HL-60/S4 treated with phorbol 12-myristate 13-acetate at 8.2 ng/mL for 4 days and 3 days (cell line): ENCODE results near the gene KTN1.

Source experiments
- in situ Hi-C: fragments of 300-500 bp; cut with MboI; formaldehyde crosslinking; loops from 2 replicates; pipeline ENCODE4 v1.15.0; 2022; ENCODE audit warnings: low sequenced_read_pairs

The KTN1 gene, protein sequence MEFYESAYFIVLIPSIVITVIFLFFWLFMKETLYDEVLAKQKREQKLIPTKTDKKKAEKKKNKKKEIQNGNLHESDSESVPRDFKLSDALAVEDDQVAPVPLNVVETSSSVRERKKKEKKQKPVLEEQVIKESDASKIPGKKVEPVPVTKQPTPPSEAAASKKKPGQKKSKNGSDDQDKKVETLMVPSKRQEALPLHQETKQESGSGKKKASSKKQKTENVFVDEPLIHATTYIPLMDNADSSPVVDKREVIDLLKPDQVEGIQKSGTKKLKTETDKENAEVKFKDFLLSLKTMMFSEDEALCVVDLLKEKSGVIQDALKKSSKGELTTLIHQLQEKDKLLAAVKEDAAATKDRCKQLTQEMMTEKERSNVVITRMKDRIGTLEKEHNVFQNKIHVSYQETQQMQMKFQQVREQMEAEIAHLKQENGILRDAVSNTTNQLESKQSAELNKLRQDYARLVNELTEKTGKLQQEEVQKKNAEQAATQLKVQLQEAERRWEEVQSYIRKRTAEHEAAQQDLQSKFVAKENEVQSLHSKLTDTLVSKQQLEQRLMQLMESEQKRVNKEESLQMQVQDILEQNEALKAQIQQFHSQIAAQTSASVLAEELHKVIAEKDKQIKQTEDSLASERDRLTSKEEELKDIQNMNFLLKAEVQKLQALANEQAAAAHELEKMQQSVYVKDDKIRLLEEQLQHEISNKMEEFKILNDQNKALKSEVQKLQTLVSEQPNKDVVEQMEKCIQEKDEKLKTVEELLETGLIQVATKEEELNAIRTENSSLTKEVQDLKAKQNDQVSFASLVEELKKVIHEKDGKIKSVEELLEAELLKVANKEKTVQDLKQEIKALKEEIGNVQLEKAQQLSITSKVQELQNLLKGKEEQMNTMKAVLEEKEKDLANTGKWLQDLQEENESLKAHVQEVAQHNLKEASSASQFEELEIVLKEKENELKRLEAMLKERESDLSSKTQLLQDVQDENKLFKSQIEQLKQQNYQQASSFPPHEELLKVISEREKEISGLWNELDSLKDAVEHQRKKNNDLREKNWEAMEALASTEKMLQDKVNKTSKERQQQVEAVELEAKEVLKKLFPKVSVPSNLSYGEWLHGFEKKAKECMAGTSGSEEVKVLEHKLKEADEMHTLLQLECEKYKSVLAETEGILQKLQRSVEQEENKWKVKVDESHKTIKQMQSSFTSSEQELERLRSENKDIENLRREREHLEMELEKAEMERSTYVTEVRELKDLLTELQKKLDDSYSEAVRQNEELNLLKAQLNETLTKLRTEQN (N-terminal part only)

DNA sequence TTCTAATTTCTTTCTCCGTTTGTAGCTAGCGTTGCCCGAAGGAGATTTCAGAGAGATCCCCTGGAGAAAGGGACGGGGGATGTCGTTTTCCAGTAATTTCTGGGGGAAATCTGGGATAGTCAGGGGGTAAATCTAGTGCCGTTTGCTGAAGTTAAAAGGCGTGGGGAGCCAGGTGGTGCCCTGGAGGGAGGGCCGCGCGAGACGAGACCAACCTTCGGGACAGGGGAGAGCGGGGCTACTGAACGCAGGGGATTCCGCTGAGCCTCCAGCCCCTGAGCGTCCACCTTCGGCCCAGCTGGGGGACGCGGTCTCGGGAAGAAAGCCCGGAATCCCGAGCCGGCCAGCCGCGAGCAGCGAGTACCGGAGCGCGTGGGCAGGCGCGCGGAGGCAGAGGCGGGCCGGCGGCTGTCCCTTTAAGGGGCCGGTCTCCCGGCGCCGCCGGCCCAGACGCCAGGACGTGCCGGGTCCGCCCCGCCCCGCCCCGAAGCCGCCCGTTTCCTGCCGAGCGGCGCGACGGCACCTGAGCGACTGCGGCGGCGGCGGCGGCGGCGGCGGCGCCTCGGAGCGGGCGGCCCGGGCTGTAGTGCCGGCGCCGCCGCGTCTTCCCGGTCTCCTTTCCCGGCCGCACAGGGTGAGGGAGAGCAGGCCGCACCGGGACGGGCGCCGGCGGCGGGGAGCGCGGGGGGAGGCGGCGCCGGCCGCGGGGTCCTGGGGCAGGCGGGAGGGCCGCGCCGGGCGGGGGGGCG is at the start of gene KTN1:
Gene KTN1 (plus strand): TSS at position 484 of the 746 bp plus-strand sequence. CDS start 31,842 bp downstream, outside the sequence.
- in situ Hi-C loops: no loop called here

DNA sequence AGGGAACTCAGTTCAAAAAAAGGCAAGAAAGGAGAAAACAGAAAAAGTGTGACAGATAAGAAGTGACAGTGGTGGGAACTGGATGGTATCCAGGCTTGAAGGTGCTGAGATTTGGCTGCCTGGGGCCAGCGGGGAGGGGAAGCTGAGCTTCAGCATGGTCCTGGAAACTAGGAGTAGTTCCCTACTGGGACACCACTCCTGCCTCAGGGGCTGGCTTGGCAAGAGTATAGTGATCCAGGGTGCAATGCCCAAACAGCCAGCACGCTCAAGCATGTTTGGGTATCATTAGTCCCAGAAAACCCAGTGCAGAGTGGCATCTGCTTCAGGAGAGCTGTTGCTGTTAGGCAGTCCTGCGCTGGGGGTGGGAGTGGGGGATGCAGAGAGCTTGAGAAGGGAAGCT is 49.5 kb upstream of the KTN1 start:
- in situ Hi-C loops: no loop called here

DNA sequence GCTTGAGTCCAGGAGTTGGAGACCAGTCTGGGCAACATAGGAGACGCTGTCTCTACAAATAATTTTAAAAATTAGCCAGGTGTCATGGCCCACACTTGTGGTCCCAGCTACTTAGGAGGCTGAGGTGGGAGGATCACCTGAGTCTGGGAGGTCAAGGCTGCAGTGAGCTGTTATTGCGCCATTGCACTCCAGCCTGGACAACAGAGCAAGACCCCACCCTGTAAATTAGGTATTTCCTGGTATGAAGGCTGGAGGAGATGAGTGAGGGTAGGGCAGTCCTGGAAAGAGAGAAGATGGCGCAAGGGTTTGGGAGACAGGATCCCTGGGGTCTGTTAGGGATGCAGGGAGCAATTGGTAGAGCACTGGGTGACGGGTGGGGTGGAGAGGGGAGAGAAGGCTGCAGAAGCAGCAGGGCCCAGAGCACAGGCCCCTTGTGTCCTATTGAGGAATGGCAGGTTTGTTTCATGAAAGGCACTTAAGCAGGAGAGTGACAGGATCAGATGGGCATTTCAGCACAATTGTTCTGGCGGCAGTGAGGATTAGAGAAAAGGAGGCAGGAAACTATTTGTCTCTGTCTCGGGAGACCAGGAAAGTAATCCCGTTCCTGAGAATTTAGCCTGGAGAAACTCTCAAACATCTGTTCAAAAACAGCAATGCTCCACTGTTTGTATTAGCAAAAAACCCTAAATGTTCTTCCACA is 47.2 kb upstream of the KTN1 start:
- in situ Hi-C loops: no loop called here

DNA sequence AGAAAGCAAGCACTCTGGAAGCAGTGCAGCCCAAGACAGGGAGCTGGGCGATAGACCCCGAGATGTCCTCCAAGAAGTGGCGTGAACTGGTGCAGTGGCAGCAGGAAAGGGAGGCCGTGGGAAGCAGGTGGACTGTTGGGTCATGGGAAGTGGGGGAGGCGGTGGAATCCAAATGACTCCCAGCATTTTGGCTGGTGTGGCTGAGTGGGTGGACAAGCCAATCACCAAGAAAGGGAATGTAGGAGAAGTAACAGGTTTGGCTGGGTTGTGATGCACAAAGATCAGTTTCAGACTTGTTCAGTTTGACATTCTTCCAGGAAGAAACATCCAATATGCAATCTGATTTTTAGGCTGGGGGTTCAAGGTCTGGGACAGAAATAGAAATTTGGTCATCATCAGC is 46.0 kb upstream of the KTN1 start:
- in situ Hi-C loops: no loop called here

DNA sequence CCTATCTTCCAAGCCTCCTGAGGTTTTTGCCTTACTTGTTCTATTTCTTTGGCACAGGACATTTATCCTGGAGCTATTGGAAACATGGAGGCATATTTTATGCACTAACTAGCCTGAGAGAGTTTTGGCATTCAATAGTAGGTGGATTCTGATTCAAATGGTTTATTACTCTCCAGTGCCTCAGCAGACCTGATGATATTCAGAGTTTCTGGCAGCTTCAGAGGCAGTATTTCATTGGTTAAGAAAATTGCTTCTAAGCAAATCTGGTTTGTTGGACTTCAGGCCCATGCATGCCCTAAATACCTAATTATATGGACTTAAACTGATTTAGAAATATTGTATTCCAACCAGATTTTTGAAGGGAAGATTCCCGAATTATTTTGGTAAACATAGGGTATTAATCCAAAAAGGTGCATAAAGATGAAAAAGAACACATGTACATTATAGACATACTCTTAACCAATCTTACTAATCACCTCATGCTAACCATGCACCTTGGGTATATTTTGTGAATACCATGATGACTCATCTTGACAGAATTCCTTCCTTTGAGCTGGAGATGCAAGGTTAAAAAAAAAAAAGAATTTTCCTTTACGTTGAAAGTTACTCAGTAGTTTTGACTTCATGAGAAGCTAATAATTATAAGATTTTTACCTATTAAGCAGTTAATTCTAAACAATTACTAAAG is 44.3 kb upstream of the KTN1 start:
- in situ Hi-C loops: no loop called here

DNA sequence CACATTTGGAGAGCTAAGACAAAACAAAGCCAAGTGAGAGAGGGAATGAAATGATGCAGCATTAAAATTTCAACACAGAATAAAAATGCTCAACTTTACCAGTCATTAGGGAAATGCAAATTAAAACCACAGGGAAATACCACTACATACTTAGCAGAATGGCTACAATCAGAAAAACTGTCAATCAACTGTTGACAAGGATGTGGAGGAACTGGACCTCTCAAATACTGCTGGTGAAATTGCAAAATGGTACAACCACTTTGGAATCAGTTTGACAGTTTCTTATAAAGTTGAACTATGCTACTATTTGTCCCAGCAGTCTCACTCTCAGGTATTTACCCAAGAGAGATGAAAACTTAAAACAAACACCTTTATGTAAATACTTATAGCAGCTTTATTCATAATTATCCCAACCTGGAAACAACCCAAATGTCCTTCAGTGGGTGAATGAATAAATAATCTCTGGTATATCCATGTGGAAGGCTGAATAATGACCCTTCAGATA is 43.8 kb upstream of the KTN1 start:
- in situ Hi-C loops: no loop called here

DNA sequence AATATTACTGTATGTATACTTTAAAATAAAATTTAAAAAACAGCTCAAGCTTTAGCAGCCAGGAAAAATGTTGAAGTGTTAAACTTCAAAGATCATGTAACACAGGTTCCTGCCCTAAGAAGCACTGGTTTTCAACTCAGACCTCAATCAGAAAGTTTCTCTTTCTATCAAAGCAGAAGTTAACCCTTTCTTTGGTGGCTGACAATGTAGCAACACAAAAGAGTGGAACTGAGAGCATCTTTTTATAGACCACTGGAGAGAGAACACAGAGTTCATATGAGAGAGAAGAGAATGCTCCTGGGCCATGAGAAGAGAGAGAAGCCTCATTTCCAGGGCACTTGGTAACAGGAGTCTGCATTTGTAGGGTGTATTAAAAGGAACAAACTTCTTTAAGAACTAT is 42.2 kb upstream of the KTN1 start:
- in situ Hi-C loops: no loop called here

DNA sequence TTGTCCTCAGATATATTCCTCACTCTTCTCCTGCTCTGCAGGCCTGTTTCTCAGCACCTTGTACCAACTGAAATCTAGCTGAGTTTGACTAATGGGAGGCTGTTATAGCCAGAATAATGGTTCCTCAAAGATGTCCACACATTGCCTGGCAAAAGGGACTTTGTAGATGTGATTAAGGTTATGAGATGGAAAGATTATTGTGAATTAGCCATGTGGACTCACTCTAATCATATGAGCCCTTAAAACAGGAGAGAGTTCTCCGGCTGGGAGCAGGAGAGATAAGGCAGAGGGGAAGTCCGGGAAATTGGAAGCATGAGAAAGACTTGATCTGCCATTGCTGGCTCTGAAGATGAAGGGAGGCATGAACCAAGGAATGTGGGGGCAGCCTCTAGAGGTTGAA is 40.0 kb upstream of the KTN1 start:
- in situ Hi-C loops: no loop called here

DNA sequence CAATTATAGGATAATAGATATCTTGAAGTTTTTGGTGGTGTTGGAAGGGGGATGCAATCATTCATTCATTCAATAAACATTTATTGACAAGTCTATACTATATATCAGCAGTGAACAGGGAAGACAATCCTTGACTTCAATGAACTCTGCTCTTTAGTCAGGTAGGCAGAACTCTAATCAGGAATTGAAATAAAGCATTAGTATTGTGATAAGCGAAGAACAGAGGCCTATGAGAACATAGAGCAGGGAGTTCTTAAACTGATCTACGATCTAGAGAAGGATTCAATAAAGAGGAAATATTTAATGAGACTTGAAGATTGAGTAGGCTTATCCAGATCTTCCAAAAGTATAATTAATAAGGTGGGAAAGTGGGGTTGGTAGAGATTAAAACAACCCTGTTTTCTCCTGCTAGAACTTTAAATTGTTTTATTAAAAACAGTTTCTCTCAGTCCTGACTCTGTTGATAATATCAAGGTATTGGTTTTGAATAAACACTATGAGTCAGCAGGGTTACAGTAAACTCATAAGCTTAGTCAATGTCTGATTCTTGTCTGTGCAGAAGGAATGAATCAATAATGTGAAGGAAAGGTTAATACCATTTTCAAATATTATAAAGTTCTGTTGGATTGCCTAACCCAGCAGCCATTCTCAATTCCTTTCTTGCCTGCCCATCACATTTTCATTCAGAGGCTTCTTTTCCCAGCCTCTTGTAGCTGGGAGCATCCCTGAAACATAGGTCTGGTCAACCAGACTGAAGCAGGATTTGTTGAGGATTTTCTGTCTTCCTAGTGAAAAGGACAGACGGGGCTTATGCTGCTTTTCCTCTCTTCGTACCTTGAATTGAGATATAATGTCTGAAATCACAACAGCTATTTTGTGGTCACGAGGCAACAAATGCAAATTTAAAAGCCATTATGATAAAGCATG is 38.9 kb upstream of the KTN1 start:
- in situ Hi-C loops: no loop called here

DNA sequence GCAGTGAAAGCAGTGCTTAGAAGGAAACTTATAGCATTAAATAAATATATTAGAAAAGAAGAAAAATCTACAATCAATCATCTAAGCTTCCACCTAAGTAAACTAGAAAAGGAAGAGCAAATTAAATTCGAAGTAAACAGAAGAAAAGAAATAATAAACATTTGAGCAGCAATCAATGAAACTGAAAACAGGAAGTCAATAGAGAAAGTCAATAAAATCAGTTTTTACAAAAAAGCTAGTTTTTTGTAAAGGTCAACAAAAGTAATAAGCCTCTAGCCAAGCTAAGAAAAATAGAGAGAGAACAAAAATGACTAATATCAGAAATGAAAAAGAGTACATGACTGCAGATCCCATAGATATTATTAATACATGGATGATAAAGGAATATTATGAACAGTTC is 34.2 kb upstream of the KTN1 start:
- in situ Hi-C loops: no loop called here

DNA sequence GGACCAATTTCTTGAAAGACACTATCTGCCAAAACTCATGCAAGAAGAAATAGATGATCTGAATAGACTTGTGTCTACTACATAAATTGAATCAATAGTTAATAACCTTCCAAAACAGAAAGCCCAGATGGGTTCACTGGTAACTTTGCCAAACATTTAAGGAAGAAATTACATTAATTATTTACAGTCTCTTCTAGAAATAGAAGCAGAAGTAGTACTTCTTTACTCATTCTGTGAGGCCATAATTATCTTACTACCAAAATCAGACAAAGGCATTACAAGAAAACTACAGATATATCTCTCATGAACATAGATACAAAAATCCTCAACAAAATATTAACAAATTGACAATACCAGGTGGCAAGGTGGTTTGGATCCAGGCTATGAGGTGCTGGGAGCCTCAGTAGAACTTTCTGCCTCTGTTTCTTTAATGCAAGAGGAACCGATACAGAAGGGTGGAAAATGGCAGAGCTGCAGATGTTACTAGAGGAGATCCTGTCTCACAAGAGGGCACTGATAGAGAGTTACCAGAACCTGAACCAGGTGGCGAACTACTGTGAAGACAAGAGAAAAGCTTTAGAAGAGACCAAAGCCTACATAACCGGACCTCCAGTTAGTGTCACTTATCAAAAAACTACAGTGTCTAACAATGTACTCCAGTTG is 33.7 kb upstream of the KTN1 start:
- in situ Hi-C loops: no loop called here

DNA sequence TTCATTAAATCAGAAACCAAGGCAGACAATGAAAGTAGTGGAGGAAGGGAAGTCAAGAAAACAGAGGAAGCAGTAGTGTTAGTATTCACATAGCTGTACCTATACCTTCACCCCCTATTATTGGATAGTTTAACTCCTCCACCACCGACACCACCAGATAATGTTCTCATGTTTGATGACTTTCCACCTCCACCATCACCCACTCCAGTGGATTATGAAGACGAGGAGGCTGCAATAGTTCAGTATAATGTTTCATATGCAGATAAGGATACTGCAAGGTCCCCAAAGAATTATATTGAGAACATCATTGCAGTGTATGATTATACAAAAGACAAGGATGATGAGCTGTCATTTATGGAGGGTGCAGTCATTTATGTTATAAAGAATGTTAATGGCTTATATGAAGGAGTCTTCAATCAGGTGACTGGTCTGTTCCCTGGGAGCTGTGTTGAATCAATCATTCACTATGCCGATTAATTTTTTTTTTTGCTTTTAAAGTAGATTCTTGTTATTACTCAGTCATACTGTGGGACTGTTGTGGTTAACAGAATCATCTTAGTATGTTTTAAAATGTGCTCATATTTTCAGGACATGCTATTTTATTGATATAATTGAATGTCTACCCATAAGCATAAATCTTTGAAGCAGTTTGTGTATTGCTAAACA is 32.2 kb upstream of the KTN1 start:
- in situ Hi-C loops: no loop called here

DNA sequence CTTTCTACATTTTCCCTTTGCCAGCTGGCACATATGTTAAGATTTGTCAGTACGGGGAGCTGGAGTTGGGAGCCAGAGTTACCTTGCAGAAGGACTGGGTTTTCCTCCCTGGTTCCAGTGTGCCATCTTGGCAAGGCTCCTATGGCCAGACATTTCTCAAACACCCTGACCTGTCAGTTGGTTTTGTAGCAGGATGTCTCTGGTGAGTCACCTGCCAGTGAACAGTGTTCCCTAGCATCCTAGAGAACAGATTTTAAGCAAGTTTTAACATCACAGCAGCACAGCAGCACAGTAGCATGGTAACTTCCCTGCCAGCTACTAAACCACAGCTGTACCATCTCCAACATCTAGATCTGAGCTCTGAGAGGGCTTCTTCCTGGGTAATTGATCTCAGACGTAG is 26.2 kb upstream of the KTN1 start:
- in situ Hi-C loops: no loop called here

DNA sequence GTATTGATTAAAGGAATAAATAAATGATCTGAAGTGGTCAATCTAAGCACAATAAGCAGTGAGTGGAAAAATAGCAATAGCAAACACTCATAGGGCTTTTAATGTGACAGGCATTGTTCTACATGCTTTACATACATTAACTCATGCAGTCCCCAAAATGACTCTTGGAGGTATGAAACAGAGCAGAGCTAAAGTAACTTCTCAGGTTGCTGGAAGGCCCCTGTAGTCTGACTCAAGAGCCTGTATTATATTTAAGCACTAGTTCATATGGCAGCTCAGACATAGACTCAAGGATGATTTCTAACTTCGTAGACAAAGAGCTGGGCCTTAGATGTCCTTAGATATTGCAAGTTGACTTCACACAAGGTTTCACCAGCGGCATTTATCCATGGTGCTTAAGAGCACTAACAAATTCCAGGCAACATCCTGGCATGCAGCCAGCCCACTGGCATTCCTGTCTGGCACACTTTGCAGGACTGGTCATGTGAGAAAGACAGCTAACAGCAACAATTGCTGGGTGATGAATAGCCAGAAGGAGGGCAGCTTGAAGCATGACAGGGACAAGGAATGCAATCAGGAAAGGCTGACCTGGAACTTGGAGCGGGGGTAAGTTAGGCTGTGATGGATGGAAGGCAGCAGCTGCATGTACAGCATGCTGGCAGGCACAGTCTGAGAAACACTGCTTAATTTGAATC is 22.9 kb upstream of the KTN1 start:
- in situ Hi-C loops: no loop called here

DNA sequence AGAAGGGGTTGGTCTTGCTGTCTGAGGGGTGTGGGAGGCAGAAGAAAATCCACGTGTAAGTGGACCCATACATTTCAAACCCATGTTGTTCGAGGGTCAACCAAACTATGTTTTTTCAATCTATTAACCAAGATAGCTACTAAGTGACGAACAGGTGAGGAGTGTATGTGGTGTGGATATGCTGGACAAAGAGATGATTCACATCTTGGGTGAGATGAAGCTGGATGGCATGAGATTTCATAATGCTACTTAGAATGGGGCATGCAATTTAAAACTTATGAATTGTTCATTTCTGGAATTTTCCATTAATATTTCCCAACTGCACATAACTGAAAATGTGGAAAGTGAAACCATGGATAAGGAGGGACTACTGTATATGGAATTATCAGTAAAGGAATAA is 17.9 kb upstream of the KTN1 start:
- in situ Hi-C loops: no loop called here

DNA sequence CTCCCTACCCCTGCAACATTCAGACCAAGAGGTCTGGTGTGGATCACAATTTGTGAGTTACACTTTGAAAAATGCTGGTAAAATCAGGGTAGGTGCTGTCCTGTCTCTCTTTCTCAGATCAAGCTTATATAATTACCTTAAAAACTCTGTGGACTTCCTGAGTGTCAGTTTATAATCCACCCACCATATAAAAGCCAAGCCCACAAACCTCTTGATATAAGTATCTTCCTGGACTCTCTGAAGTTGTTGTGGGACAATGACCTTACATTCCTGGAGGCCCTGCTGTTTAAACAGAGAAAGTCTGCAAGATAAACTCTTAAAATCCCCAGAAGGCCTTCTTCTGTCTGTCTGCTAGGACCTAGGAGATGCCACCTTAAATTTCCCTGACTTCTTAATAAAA is 11.4 kb upstream of the KTN1 start:
- in situ Hi-C loops: no loop called here
